Fibroblast of skin of left biceps (primary cell): Measurements from ENCODE around the gene TAF11.
"Not testable (repeated sequence)": the region's sequence is repeated elsewhere in the genome, so short reads cannot be mapped to it uniquely, and the experiment has no call there.

Source experiments
- DNase-seq, 2 experiments: peaks; one replicate each; pipeline ENCODE4 v3.0.0-alpha.2; 2013; ENCODE audit warnings: low read depth in 2 of 2

Gene TAF11

DNA sequence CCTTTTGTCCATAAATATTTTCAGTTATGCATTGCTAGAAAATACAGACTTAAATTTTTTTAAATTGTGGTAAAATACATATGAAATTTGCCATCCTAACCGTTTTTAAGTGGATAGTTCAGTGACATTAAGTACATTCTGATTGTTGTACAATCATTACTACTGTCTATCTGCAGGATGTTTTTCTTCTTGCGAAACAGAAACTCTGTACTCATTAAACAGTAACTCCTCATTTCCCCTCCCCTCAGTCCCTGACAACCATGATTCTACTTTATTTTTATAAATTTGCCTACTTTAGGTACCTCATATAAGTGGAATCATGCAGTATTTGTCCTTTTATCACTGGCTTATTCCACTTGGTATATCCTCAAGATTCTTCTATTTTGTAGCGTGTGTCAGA is 21.3 kb downstream of the TAF11 start:
- no peak for DNase-seq

DNA sequence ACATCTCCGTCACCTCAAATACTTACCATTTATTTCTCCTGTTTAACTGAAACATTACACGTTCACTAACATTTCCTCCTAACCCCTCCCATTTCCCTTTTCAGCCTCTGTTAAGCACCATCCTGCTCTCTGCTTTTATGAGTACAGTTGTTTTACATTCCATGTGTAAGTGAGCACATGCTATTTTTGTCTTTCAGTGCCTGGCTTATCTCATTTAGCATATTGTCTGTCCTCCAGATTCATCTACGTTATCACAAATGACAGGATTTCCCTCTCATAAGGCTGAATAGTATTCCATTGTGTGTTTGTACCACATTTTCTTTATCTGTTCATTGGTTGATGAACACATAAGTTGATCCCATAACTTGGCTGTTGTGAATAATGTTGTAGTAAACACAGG is 22.7 kb downstream of the TAF11 start:
- no peak for DNase-seq

DNA sequence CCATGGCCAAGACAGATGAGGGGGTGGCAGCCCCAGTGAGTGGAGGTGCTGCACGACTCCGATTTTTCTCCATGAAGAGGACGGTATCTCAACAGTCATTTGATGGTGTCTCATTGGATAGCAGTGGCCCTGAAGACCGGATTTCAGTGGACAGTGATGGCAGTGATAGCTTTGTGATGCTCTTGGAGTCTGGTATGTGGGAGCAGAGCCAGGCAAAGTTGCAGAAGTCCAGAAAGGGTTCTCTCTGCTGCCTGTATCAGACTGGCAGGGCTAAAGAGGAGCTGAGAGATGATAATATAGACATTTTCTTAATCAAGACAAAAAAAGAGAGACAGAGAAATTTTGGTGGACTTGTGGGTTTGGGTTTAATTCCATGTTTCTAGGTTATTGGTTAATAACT is 23.8 kb downstream of the TAF11 start:
- no peak for DNase-seq

DNA sequence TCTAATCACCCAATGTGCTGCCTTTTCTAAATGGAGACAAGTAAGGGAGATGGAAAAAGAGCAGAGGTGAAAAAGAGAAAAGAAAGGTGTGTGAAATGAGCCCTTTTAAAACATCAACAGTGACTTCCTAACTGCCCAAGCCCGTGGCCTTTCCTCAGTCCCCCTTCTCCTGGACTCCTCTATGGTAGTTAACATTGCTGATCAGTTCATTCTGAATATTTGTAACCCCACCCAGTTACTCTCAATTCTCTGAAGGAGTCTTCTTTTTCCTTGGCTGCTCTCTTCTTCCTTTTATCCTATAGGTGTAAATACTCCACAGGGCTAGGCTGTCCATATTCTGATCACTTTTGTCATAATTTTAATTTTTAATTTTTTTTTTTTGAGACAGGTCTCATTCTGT is 27.1 kb downstream of the TAF11 start:
- no peak for DNase-seq

DNA sequence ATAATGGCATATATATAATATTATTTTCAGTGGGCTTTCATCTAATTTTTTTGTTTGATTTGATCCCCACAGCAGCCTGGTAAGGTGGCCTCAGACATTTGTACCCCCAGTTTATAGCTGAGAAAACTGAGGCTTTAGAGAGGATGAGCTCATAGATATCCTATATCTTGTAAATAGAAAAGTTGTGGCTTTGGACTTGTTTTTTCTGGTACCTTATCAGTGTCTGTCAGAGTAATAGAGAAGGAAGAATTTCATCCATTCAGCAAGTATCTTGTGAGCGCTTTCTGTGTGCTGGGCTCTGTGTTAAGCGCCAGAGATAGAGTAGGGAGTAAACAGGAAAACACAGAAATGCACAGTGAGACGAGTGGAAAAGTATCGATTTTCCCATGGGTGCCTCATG is 27.9 kb downstream of the TAF11 start:
- no peak for DNase-seq

DNA sequence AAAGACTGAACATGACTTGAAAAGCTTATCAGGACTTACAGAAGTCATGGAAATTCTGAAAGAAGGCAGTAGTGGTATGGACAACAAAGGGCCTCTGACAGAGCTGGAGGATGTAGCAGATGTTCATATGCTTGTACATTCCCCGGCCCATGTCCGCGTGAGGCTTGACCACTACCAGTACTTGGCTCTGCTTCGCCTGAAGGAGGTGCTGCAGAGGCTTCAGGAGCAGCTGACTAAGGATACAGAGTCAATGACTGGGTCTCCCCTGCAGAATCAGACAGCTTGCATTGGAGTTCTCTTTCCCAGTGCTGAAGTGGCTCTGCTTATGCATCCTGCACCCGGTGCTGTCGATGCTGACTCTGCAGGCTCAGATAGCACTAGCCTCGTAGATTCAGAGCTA is 29.2 kb downstream of the TAF11 start:
- no peak for DNase-seq

DNA sequence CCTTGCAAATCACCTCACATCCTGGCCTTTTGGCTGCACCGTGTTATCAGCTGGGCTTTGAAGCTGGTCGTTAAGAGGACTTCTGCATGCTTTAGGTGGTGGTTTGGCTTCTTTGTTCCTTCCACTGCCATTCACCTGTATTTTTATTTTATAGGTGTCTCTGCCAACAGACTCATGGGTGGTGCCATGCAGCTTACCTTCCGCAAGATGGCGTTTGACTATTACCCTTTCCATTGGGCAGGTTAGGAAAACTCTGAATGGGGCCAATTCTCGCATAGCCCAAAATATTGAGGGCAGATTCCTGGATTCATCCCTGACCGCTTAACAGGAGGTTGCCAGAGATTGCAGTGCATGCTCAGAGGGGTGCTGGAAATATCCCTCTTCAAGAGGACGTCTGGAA is 32.4 kb downstream of the TAF11 start:
- no peak for DNase-seq

DNA sequence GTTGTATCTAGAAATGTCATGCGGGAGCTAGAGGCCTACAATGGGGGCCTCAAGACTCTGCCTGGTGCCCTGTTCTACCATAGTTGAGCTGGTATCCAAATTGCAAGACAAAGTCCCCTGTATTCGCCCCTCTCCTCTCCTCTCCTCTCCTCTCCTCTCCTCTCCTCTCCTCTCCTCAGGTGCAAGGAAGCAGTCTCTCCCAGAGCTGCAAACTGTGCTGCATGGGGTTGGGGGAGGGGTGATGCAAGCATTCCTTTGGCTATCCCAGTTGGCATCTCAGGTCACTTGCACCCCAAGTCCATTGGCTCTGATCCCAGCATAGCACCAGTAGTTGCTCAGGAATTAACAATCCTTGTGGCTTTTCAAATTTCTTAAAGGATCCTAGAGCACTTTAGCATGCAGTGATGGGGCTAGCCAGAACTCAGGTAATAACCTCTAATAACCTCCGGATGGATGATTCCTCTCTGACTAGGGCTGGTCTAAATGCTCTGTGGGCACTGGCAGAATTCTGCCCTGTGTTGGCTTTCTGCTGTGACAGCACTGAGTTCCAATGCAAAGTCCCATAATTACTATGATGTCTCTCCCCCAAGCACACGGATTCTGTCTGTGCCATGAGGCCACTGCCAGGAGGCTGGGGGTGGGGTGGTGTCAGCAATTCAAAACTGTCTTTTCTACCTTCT is 35.3 kb downstream of the TAF11 start:
- DNase-seq, result no peak

DNA sequence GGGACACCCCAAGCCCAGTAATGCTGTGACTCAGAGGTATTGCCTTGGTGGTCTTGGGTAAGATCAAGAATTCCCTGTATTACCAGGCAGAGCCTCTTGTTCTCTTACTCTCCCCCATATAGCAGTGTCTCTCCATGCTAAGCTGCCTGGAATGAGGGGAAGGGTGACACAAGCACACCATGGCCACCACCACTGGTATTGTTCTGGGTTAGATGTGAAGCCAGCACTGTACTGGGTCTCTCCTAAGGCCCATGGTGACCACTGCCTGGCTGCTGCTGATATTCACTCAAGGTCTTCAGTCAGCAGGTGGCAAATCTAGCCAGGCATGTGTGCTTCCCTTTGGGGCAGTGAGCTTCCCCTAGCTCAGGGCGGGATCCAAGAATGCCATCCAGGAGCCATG is 36.5 kb downstream of the TAF11 start:
- no peak for DNase-seq

DNA sequence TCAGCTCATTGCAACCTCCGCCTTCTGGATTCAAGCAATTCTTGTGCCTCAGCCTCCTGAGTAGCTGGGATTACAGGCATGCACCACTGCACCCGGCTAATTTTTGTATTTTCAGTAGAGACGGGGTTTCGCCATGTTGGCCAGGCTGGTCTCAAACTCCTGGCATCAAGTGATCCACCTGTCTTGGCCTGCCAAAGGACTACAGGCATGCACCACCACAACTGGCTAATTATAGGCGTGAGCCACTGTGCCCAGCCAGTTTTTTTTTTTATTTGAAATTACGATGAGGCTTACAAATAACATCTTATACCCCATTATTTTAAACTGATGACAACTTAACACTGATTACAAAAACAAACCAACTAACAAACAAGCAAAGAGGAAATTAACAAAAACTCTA is 38.8 kb downstream of the TAF11 start:
- DNase-seq, result not testable (repeated sequence)

DNA sequence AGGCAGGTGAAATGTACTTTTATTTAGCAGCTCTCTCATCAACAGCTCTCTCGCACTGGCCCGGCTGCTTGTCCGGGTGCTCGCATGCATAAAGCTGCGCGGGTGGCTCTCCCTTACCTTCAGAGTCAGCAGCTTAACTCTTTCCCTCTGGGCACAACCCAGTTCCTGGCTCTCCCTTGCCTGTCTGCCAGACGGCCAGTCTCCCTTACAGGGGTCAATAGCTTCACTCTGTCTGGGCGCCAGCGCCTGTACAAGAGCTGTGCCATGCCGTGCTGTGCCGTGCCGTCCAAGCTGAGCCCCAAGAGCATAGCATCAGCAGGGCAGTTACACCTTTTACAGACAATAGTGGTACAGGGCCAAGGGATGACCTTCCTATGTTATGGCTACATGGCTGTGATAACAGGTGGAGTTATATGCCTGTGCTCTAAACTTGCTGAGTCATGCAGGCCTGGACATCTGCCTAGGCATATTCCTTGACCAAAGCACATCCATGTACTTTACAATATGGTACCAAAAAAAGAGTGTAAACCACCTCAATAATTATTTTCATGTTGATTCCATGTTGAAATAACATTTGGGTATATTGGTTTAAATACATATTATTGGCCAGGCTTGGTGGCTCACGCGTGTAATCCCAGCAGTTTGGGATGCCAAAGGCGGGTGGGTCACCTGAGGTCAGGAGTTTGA is 48.0 kb downstream of the TAF11 start:
- DNase-seq, result no peak

DNA sequence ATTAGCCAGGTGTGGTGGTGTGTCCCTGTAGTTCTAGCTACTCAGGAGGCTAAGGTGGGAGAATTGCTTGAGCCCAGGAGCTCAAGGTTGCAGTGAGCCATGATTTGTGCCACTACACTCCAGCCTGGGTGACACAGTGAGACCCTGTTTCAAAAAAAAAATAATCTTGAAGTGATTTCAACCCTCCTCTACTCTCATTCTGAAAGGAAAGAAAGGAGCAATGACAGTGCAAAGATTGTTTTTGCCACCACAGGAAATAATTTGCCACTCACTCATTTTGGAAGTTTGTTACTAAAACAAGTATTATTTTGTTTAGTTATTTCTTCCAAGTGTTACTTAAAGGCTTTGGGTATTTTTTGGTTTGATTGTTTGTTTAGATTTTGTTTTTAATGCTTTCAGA is 50.3 kb downstream of the TAF11 start:
- DNase-seq, result no peak

DNA sequence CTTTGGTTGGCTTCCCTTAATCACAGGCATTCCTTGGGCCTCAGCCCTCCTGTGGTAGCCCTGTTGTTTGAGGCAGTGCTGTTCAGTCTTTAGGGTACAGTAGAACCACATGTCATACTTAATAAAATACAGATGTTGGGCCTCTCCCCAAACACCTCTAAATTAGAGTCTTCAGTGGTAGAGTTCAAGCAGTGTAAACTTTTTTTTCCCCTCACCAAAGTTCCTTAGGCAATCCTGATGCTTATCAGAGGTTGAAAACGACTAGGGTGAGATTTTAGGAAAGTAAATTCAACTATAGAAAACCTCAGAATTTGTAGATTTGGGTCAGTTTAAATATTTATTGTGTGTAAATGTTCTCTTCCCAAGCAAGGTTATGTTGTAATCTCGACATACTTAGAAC is 51.4 kb downstream of the TAF11 start:
- no peak for DNase-seq

DNA sequence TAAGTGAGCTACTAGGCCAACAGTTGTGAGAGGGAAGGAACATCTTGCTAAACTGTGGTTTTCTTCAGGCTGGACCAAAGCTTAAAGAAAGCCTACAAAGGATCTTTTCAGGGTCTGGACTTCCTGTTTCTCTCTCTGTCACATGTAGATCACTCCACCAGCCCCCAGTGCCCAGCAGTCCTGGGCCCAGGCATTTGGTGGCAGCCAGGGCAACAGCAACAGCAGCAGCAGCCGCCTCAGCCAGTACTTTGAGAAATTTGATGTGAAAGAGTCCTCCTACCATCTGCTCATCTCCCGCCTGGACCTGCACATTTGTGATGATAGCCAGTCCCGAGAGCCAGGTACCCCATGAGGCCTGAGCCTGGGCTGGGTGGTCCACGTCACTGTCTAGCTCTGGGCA is 51.8 kb downstream of the TAF11 start:
- no peak for DNase-seq

DNA sequence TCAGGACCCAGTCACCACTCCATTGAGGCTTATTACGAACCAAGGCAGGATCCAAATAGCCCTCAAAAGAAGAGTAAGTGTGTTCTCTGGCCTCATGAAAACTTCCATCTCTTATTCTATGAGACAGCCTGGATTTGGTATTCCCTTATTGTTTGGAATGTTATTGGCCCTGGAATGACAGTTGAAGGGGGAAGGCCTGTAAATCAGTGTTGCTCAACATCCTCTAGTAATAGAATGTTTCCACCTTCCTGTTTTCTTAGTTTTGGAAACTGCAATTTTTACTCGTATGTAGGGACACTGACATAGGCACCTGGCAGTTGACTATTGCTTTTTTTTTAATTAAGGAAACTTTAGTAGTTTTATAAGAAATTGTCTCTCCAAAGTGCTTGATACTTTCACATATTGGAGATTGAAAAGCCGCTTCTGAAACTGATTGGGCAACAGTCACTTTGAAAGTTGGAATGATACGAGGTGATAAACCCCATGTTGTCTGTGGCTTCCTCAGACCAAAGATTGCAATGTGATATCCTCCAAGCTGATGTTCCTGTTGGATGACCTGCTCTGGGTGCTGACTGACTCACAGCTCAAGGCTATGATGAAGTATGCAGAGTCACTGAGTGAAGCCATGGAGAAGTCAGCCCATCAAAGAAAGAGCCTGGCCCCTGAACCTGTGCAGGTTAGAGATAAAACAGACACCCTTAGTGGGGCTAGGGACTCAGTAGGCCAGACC is 52.9 kb downstream of the TAF11 start:
- DNase-seq, result peak in 1 of 2 experiments; percentile 6

DNA sequence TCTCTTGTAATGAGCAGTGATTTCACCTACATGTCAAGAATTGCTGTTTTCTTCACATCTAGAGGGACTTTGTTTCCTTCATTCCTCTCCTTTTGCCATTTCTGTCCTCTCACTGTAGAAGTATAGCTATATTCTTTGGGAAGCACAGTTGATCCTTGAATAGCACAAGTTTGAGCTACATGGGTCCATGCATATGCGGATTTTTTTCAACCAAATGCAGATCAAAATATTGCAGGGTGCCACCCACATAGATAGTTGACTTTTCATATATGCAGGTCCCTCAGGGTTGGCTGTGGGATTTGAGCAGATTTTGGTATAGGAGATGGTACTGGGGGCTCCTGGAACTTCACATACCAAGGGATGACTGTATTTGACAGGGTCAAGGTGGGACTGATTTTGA is 54.9 kb downstream of the TAF11 start:
- no peak for DNase-seq

DNA sequence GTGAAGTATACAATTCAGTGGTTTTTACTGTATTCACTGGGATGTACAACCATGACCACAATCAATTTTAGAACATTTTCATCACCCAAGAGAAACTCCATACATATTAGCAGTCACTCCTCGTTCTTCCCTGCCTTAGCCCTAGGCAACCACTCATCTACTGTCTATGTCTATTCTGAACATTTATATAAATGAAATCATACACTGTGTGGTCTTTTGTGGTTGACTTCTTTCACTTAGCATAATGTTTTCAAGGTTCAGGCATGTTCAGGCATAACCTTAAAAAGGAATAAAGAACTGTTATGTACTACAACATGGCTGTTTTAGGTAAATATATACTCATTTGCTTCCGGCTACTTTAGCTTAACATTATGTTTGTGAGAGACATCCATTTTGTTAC is 58.7 kb downstream of the TAF11 start:
- DNase-seq, result no peak
